ENCODE measurements around the gene TMEM255B. TPM values are rescaled to one million over a fixed set of nuclear protein-coding genes. Genes with fewer than 3 reads are reported as not detected.

The TMEM255B gene
- total and polyA plus RNA-seq, 2 of the 4 experiments (the other 2 are of a cell fraction) = 0.36 to 0.94 TPM

GRCh38 chr13:113783966-113784644 is 25.1 kb downstream of the TMEM255B start:
- in situ Hi-C loops (cut with MboI; ENCODE audit: low sequenced_read_pairs) (no loop called here), dilution Hi-C loops (cut with HindIII; ENCODE audit: low sequenced_read_pairs, unreplicated experiment) (no loop called here), intact Hi-C loops (cut with micrococcal nuclease) (no loop called here)
- peaks cover 4% of the 10 kb centered on the region for H3K9me3 ChIP-seq (ENCODE audit: control insufficient read depth, insufficient read depth, low read length)
- H2BK15ac ChIP-seq (ENCODE audit: low read depth, low read length) = no peak overlapping the region
- no peak overlapping the region for H3K4me3 ChIP-seq (ENCODE audit: insufficient read depth, low read depth, low read length)
- H3K18ac ChIP-seq (ENCODE audit: low read depth, low read length) = no peak overlapping the region
- H2BK5ac ChIP-seq (ENCODE audit: low read depth, low read length, poor library complexity, severe bottlenecking) = no peak overlapping the region
- 0 out of 2 replicates have a peak overlapping the region, but pooled peaks have one; percentile 50 for H2BK20ac ChIP-seq (ENCODE audit: low read depth, low read length)
- no peak overlapping the region for H2AK5ac ChIP-seq (ENCODE audit: low read depth, low read length)
- no peaks in the 10 kb centered on the region for H3K36me3 ChIP-seq (ENCODE audit: control insufficient read depth, insufficient read depth, low read length)
- H3K4ac ChIP-seq (ENCODE audit: low read depth, low read length) = no peak overlapping the region
- H4K8ac ChIP-seq (ENCODE audit: low read depth in 2 of 2, low read length in 2 of 2) = no peak overlapping the region
- no peak overlapping the region for H4K5ac ChIP-seq (ENCODE audit: low read depth, low read length)
- no peak overlapping the region for H2AK9ac ChIP-seq (replicated peaks; ENCODE audit: low read depth, low read length, poor library complexity)
- POLR2A ChIA-PET (ENCODE audit: unreplicated experiment) = no interaction called here
- ATAC-seq (ENCODE audit: low read depth) = no peak
- no peak for DNase-seq
- no peak overlapping the region for H2BK120ac ChIP-seq (ENCODE audit: low read depth, low read length)
- no peak overlapping the region for H2AFZ ChIP-seq (replicated peaks; ENCODE audit: low read length, poor library complexity)
- H3K4me2 ChIP-seq (ENCODE audit: low read depth, low read length) = no peak overlapping the region
- 64% methylated on average over 6 of the region's 10 CpGs; no CpG with 5 or more reads in 1 of the 2 experiments for WGBS, 2 experiments (ENCODE audit: extremely low coverage in 2 of 2, insufficient read length in 1 of 2)
- peaks cover 7% of the 10 kb centered on the region; the same call in 1 of the 2 replicates for H4K20me1 ChIP-seq (ENCODE audit: insufficient read depth, low read length)
- H3K23ac ChIP-seq (ENCODE audit: low read depth, low read length) = no peak overlapping the region
- no peak overlapping the region for H4K91ac ChIP-seq (ENCODE audit: insufficient read depth, low read depth, low read length)
- H3K79me1 ChIP-seq (ENCODE audit: low read depth in 1 of 2, low read length in 2 of 2) = peaks cover 0 to 5% of the 10 kb centered on the region in 2 experiments; a peak in 1 of 4 replicates
- CTCF ChIA-PET = no interaction called here
- H3K4me1 ChIP-seq (ENCODE audit: control insufficient read depth, insufficient read depth, low read length) = peaks cover 6% of the 10 kb centered on the region; the same call in 1 of the 2 replicates
- no peak overlapping the region for H3K56ac ChIP-seq (ENCODE audit: extremely low read depth, insufficient read depth, low read length)
- TF ChIP-seq CTCF (conservative IDR thresholded peaks at IDR 0.05; ENCODE audit: low read depth, low read length) (no peak), SMC3 (IDR thresholded peaks at IDR 0.05; ENCODE audit: low read depth, low read length) (no peak), RCOR1 (IDR thresholded peaks at IDR 0.05; ENCODE audit: insufficient replicate concordance, low read length) (no peak), RFX5 (IDR thresholded peaks at IDR 0.05; ENCODE audit: low read depth, low read length) (no peak), POLR2A (IDR thresholded peaks at IDR 0.05; ENCODE audit: low read depth, low read length) (no peak), FOS (IDR thresholded peaks at IDR 0.05; ENCODE audit: low read depth, low read length) (no peak), MAZ (IDR thresholded peaks at IDR 0.05; ENCODE audit: borderline replicate concordance, low read depth, low read length) (no peak)
- BruUV-seq (replicated peaks) = no TSS peak
- H3K9me1 ChIP-seq (ENCODE audit: insufficient read depth, low read length) = peaks cover 10% of the 10 kb centered on the region
- peaks cover 10% of the 10 kb centered on the region for H3K27me3 ChIP-seq (ENCODE audit: control insufficient read depth, insufficient read depth, low read length)
- no peak overlapping the region for H3K14ac ChIP-seq (replicated peaks; ENCODE audit: low read depth, low read length)
- H3K27ac ChIP-seq (ENCODE audit: insufficient read depth, low read length) = no peak overlapping the region
- H3K9ac ChIP-seq (ENCODE audit: low read depth, low read length) = no peak overlapping the region

Measured in IMR-90 (cell line).